K562 (cell line): ENCODE data around the gene UQCC2. TPM values are rescaled to one million over a fixed set of nuclear protein-coding genes. Genes with fewer than 3 reads are reported as not detected.

Experiments used
- ATAC-seq: fragments of 200-7000 bp; cut with Tn5 transposase; 3 replicates; pipeline ENCODE4 v1.9.1; 2020; ENCODE audit warnings: moderate library complexity
- BruUV-seq: library from RNA; stranded (reverse); fragments of 400-500 nt; replicated peaks from 2 replicates; lab custom pipeline; 2021; lab: Mats Ljungman, UMichigan
- CTCF ChIA-PET: fragments of 300-600 bp; formaldehyde crosslinking; extraction: SDS; loops from one replicate; lab custom pipeline; 2021; ENCODE audit warnings: low intra/inter-chr PET ratio; lab: Yijun Ruan, JAX
- POLR2A ChIA-PET: fragments of 300-600, 350-650 bp; sonication (Branson Sonifier 250); formaldehyde crosslinking; extraction: SDS; loops from one replicate; lab custom pipeline; 2021; ENCODE audit warnings: antibody characterized with exemption, inconsistent platforms; lab: Yijun Ruan, JAX
- DNase-seq, 4 experiments: peaks; one replicate each; pipeline versions ENCODE4 v3.0.0 to v3.0.0-alpha.2; 2011 to 2018; ENCODE audit warnings: low spot score in 3 of 4, mixed read lengths in 3 of 4; ENCODE audit errors: extremely low read depth in 1 of 4
- FAIRE-seq: peaks from 2 replicates; lab custom pipeline; 2011; peaks lifted over from hg19 to GRCh38; lab: Jason Lieb, UNC
- H2AFZ ChIP-seq: 2 replicates; pipeline ENCODE4 v1.6.0; 2011; ENCODE audit warnings: low read depth, low read length, control low read depth, inconsistent platforms
- H3K27ac ChIP-seq: fragments of 200-600 bp; 3 replicates; pipeline ENCODE4 v1.8.0; 2011; ENCODE audit warnings: low read depth, mild to moderate bottlenecking, control low read depth, inconsistent platforms, low read length, moderate library complexity, mixed read lengths; ENCODE audit errors: extremely low read depth
- H3K27me3 ChIP-seq, 2 experiments: fragments of 300-600 bp in 1 of 2; 2 replicates in 1 of 2; 3 replicates in 1 of 2; pipeline versions ENCODE4 v1.6.0 to v1.8.0; 2011; ENCODE audit warnings: inconsistent platforms in 2 of 2, low read length in 2 of 2, mild to moderate bottlenecking in 1 of 2, mixed read lengths in 1 of 2, moderate library complexity in 1 of 2; ENCODE audit not compliant: control insufficient read depth in 2 of 2, insufficient read depth in 2 of 2
- H3K36me3 ChIP-seq: fragments of 300-600 bp; 3 replicates; pipeline ENCODE4 v1.8.0; 2011; ENCODE audit warnings: mild to moderate bottlenecking, low read length, inconsistent platforms; ENCODE audit not compliant: control insufficient read depth, insufficient read depth
- H3K4me1 ChIP-seq, 2 experiments: fragments of 200-600 bp in 1 of 2; replicated peaks in 1 of 2; 2 replicates in 1 of 2; 3 replicates in 1 of 2; pipeline versions ENCODE4 v1.5.1 to v1.8.0; 2011; ENCODE audit warnings: inconsistent platforms in 2 of 2, low read length in 2 of 2, mild to moderate bottlenecking in 1 of 2, mixed read lengths in 1 of 2, moderate library complexity in 1 of 2; ENCODE audit not compliant: control insufficient read depth in 2 of 2, insufficient read depth in 2 of 2
- H3K4me2 ChIP-seq: 2 replicates; pipeline ENCODE4 v1.6.1; 2011; ENCODE audit warnings: low read length, control low read depth, inconsistent platforms, mixed read lengths; ENCODE audit not compliant: insufficient read depth
- H3K4me3 ChIP-seq: fragments of 200-600 bp; sonication (generic), shearing (Covaris generic); 2 replicates; pipeline ENCODE4 v1.5.1; 2016; ENCODE audit warnings: control low read depth, inconsistent platforms
- H3K79me2 ChIP-seq: fragments of 200-600 bp; 3 replicates; pipeline ENCODE4 v1.8.0; 2011; ENCODE audit warnings: low read length, inconsistent platforms; ENCODE audit not compliant: control insufficient read depth, insufficient read depth
- H3K9ac ChIP-seq, 2 experiments: 2 replicates each; pipeline versions ENCODE4 v1.6.0 to v1.6.1; 2011; ENCODE audit warnings: low read depth in 2 of 2, low read length in 2 of 2, control low read depth in 1 of 2, inconsistent platforms in 1 of 2, mild to moderate bottlenecking in 1 of 2, mixed read lengths in 1 of 2; ENCODE audit not compliant: insufficient read depth in 1 of 2
- H3K9me1 ChIP-seq: one replicate; pipeline ENCODE4 v1.6.0; 2011; ENCODE audit warnings: inconsistent platforms, mild to moderate bottlenecking, low read length, moderate library complexity; ENCODE audit not compliant: control insufficient read depth, insufficient read depth
- H3K9me3 ChIP-seq: replicated peaks from 2 replicates; pipeline ENCODE4 v1.5.1; 2011; ENCODE audit warnings: low read depth, low read length, inconsistent platforms; ENCODE audit not compliant: control insufficient read depth, insufficient read depth
- H4K20me1 ChIP-seq: replicated peaks from 2 replicates; pipeline ENCODE4 v1.6.1; 2011; ENCODE audit warnings: low read length, inconsistent platforms, mixed read lengths; ENCODE audit not compliant: control insufficient read depth, insufficient read depth
- CBX8 ChIP-seq: fragments of 200-600 bp; sonication (generic); IDR thresholded peaks from 2 replicates; pipeline ENCODE4 v1.6.1; 2012; ENCODE audit warnings: borderline replicate concordance, mixed run types, low read depth, mild to moderate bottlenecking, moderate library complexity, mixed read lengths, low read length, control low read depth, inconsistent platforms; ENCODE audit not compliant: poor library complexity, severe bottlenecking; ENCODE audit errors: extremely low read depth
- CEBPG ChIP-seq, 3 experiments: fragments of 200-800 bp in 1 of 3; sonication (Bioruptor generic) in 1 of 3; sonication (generic) in 1 of 3; formaldehyde crosslinking in 1 of 3; IDR thresholded peaks in 2 of 3; conservative IDR thresholded peaks in 1 of 3; 2 replicates each; pipeline versions ENCODE4 v1.6.1 to v1.8.0; 2016 to 2022; ENCODE audit warnings: missing compliant biosample characterization in 2 of 3, missing genetic modification characterization in 2 of 3, mild to moderate bottlenecking in 1 of 3, missing genetic modification reagents in 1 of 3
- ELK3 ChIP-seq: fragments of 450-650 bp; formaldehyde crosslinking; IDR thresholded peaks from 2 replicates; pipeline ENCODE4 v1.4.0; 2020; ENCODE audit warnings: mild to moderate bottlenecking
- EP300 ChIP-seq: IDR thresholded peaks from 2 replicates; pipeline ENCODE4 v1.6.1; 2012; ENCODE audit warnings: low read length, improper control_type of control experiment
- GABPA ChIP-seq: fragments of 200-800 bp; sonication (Bioruptor generic); conservative IDR thresholded peaks from 2 replicates; pipeline ENCODE4 v1.6.1; 2016; ENCODE audit warnings: low read depth, missing genetic modification characterization, missing compliant biosample characterization
- LCOR ChIP-seq: sonication (generic); formaldehyde crosslinking; IDR thresholded peaks from 2 replicates; pipeline ENCODE4 v1.8.0; 2022; ENCODE audit warnings: mild to moderate bottlenecking, missing genetic modification reagents
- MITF ChIP-seq: IDR thresholded peaks from 2 replicates; pipeline ENCODE4 v1.6.1; 2014; ENCODE audit warnings: antibody characterized with exemption
- MTA2 ChIP-seq: fragments of 450-650 bp; IDR thresholded peaks from 2 replicates; pipeline ENCODE4 v1.6.1; 2016; ENCODE audit warnings: low read depth
- NFIX ChIP-seq: fragments of 250-450 bp; sonication (Bioruptor Pico); IDR thresholded peaks from 2 replicates; pipeline ENCODE4 v1.4.0; 2020; ENCODE audit warnings: low read depth, mild to moderate bottlenecking, moderate library complexity
- NR1H2 ChIP-seq: sonication (generic); formaldehyde crosslinking; IDR thresholded peaks from 2 replicates; pipeline ENCODE4 v1.4.0; 2020; ENCODE audit warnings: mild to moderate bottlenecking, missing genetic modification reagents
- PRPF4 ChIP-seq: fragments of 200-400 bp; formaldehyde crosslinking; IDR thresholded peaks from one replicate; pipeline ENCODE4 v1.6.1; 2017; ENCODE audit warnings: low read length, low read depth, mild to moderate bottlenecking; ENCODE audit not compliant: insufficient read depth, poor library complexity, severe bottlenecking
- TFAM ChIP-seq: fragments of 250-450 bp; sonication (Bioruptor Pico); conservative IDR thresholded peaks from 2 replicates; pipeline ENCODE4 v1.5.0; 2021; ENCODE audit warnings: mild to moderate bottlenecking, moderate library complexity
- ZNF263 ChIP-seq: sonication (generic); formaldehyde crosslinking; IDR thresholded peaks from 2 replicates; pipeline ENCODE4 v1.8.0; 2022; ENCODE audit warnings: mild to moderate bottlenecking, missing genetic modification reagents, borderline replicate concordance
- WGBS: fragments of 100-300 bp; shearing (Covaris generic); methylation state at CpG from one replicate; pipeline ENCODE4 v1.1.6; 2016; ENCODE audit warnings: low coverage, mixed read lengths; ENCODE audit not compliant: insufficient coverage; ENCODE audit errors: missing lambda C conversion rate; 5-methylcytosine and 5-hydroxymethylcytosine counted together
- in situ Hi-C: fragments of 300-500 bp; cut with MboI; formaldehyde crosslinking; loops from 4 replicates; pipeline ENCODE4 v1.15.0; 2018; ENCODE audit warnings: inconsistent platforms, mixed read lengths
- intact Hi-C: fragments of 100-400 bp; cut with micrococcal nuclease; formaldehyde crosslinking; loops from 2 replicates; pipeline ENCODE4 v1.14.2; 2022
- polyA plus RNA-seq, 8 experiments: library from polyadenylated mRNA; depleted of rRNA in 4 of 8; stranded (reverse) in 5 of 8; unstranded in 3 of 8; fragments of >200 nt; fragmentation: Nextera tagmentation in 2 of 8; fragmentation: Illumina TruSeq in 1 of 8; extraction: Ambion mirVana in 2 of 8; extraction: Trizol in 1 of 8; gene quantifications; 2 replicates each; pipeline versions ENCODE4 v1.2.1 to v1.2.3, GENCODE V29; 2011 to 2014; ENCODE audit warnings: inconsistent platforms in 1 of 8, missing spikeins in 1 of 8
- total RNA-seq, 7 experiments: library from RNA; depleted of rRNA in 6 of 7; stranded (reverse); fragments of >200 nt in 6 of 7; fragmentation: Illumina TruSeq in 2 of 7; extraction: Trizol in 2 of 7; gene quantifications; 2 replicates each; pipeline versions ENCODE4 v1.2.1 to v1.2.3, GENCODE V29; 2011 to 2021; ENCODE audit warnings: low replicate concordance in 1 of 7
- TF ChIP-seq, protein P1 (sequence below): fragments of 150-350 bp; IDR thresholded peaks from 2 replicates; pipeline ENCODE4 v1.6.1; 2014; ENCODE audit warnings: low read depth, mild to moderate bottlenecking, low read length, borderline replicate concordance

Gene UQCC2
- total and polyA plus RNA-seq, 9 of the 15 experiments (the other 6 are each of a cell fraction or from before 2014, with no cell fraction given), result 58.5 to 927 (median 158) TPM

DNA sequence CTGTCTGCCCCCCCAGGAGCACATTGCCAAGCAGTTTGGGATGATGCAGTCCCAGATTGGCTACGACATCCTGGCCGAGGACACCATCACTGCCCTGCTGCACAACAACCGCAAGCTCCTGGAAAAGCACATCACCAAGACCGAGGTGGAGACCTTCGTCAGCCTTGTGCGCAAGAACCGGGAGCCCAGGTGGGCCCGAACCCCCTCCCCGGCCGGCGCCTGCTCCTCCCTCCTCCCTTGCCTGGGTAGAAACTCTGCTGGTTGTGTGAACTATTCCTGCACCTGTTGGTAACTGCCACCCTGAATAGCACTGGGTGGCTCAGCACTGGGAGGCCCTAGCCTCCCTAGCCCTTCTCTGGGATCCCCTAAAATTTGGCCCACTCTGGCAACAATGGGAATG lies 43.7 kb downstream of the UQCC2 start:
- no peaks in the 10 kb centered on the region for H3K9me3 ChIP-seq
- no peak overlapping the region for H2AFZ ChIP-seq
- no peak for ATAC-seq
- no peak overlapping the region for H3K27ac ChIP-seq
- no peak for FAIRE-seq
- ChIA-PET POLR2A (interaction anchor here (0.6 kb wide), 1 partner anchor 29 kb away, joined by 3 read pairs; no protein-coding TSS in a partner anchor), CTCF (no interaction called here)
- H3K4me2 ChIP-seq, result no peak overlapping the region
- H3K36me3 ChIP-seq, result peaks cover 92% of the 10 kb centered on the region
- no peak overlapping the region for H3K4me3 ChIP-seq
- H3K4me1 ChIP-seq, result peaks cover 0 to 31% of the 10 kb centered on the region in 2 experiments; a peak in 3 of 5 replicates
- H4K20me1 ChIP-seq, result no peaks in the 10 kb centered on the region; the same call in 1 of the 2 replicates
- peak overlapping the region in 1 of 2 experiments; percentile 50; a peak in 2 of 4 replicates for H3K9ac ChIP-seq
- over 99% methylated on average over 11 of the region's 11 CpGs for WGBS
- DNase-seq, result no peak
- intact Hi-C loops, result no loop called here
- no peaks in the 10 kb centered on the region for H3K9me1 ChIP-seq
- no peaks in the 10 kb centered on the region for H3K79me2 ChIP-seq
- BruUV-seq, result no TSS peak
- in situ Hi-C loops, result no loop called here
- H3K27me3 ChIP-seq, result no peaks in the 10 kb centered on the region
- no peak for TF ChIP-seq CEBPG (CRISPR knock-in tag; IDR thresholded peaks at IDR 0.05)
- no peak for TF ChIP-seq CEBPG (tag; conservative IDR thresholded peaks at IDR 0.05 in 1 of 2, IDR thresholded peaks at IDR 0.05 in 1 of 2)
- no peak for TF ChIP-seq GABPA
- no peak for TF ChIP-seq CBX8
- TF ChIP-seq EP300, result no peak
- no peak for TF ChIP-seq MTA2
- no peak for TF ChIP-seq PRPF4
- no peak for TF ChIP-seq TFAM (CRISPR knock-in tag)
- TF ChIP-seq ZNF263, result no peak
- TF ChIP-seq LCOR (CRISPR knock-in tag), result no peak
- TF ChIP-seq NFIX (CRISPR knock-in tag), result no peak
- TF ChIP-seq ELK3, result no peak
- TF ChIP-seq NR1H2, result no peak
- TF ChIP-seq MITF, result no peak
- TF ChIP-seq, protein P1, sequence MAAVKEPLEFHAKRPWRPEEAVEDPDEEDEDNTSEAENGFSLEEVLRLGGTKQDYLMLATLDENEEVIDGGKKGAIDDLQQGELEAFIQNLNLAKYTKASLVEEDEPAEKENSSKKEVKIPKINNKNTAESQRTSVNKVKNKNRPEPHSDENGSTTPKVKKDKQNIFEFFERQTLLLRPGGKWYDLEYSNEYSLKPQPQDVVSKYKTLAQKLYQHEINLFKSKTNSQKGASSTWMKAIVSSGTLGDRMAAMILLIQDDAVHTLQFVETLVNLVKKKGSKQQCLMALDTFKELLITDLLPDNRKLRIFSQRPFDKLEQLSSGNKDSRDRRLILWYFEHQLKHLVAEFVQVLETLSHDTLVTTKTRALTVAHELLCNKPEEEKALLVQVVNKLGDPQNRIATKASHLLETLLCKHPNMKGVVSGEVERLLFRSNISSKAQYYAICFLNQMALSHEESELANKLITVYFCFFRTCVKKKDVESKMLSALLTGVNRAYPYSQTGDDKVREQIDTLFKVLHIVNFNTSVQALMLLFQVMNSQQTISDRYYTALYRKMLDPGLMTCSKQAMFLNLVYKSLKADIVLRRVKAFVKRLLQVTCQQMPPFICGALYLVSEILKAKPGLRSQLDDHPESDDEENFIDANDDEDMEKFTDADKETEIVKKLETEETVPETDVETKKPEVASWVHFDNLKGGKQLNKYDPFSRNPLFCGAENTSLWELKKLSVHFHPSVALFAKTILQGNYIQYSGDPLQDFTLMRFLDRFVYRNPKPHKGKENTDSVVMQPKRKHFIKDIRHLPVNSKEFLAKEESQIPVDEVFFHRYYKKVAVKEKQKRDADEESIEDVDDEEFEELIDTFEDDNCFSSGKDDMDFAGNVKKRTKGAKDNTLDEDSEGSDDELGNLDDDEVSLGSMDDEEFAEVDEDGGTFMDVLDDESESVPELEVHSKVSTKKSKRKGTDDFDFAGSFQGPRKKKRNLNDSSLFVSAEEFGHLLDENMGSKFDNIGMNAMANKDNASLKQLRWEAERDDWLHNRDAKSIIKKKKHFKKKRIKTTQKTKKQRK, result no peak
